Liver (tissue), 9 donors: ENCODE measurements around the gene LHX3. TPM values are rescaled to one million over a fixed set of nuclear protein-coding genes. Genes with fewer than 3 reads are reported as not detected.

Experiments used
- DNase-seq: peaks from one replicate; pipeline ENCODE4 v3.0.0-alpha.2; 2017; ENCODE audit warnings: low spot score
- H3K27ac ChIP-seq, 2 donors: one replicate each; pipeline ENCODE4 v1.7.0; 2013; ENCODE audit warnings: inconsistent platforms in 2 of 2, low read length in 2 of 2, control low read depth in 1 of 2, low read depth in 1 of 2, mild to moderate bottlenecking in 1 of 2
- H3K27me3 ChIP-seq, 4 donors: one replicate each; pipeline versions ENCODE4 v1.6.1 to v1.7.0; 2013; ENCODE audit warnings: low read length in 3 of 4, inconsistent platforms in 1 of 4, mild to moderate bottlenecking in 1 of 4, moderate library complexity in 1 of 4; ENCODE audit not compliant: control insufficient read depth in 4 of 4, insufficient read depth in 4 of 4
- H3K36me3 ChIP-seq, 4 donors: one replicate each; pipeline versions ENCODE4 v1.6.1 to v1.7.0; 2013; ENCODE audit warnings: low read length in 3 of 4, mild to moderate bottlenecking in 3 of 4, low read depth in 1 of 4, moderate library complexity in 1 of 4; ENCODE audit not compliant: control insufficient read depth in 4 of 4, insufficient read depth in 3 of 4
- H3K4me1 ChIP-seq, 4 donors: one replicate each; pipeline versions ENCODE4 v1.6.1 to v1.7.0; 2013; ENCODE audit warnings: low read length in 3 of 4, mild to moderate bottlenecking in 3 of 4, moderate library complexity in 1 of 4; ENCODE audit not compliant: control insufficient read depth in 4 of 4, insufficient read depth in 4 of 4
- H3K4me3 ChIP-seq, 3 donors: one replicate each; pipeline versions ENCODE4 v1.6.1 to v1.7.0; 2013; ENCODE audit warnings: low read length in 3 of 3, control low read depth in 1 of 3, low read depth in 1 of 3, mild to moderate bottlenecking in 1 of 3
- H3K9ac ChIP-seq, 2 donors: one replicate each; pipeline ENCODE4 v1.7.0; 2013; ENCODE audit warnings: low read length in 2 of 2, mild to moderate bottlenecking in 2 of 2, moderate library complexity in 2 of 2, control low read depth in 1 of 2, low read depth in 1 of 2
- H3K9me3 ChIP-seq, 4 donors: one replicate each; pipeline versions ENCODE4 v1.6.1 to v1.7.0; 2013; ENCODE audit warnings: low read length in 3 of 4; ENCODE audit not compliant: control insufficient read depth in 4 of 4
- EGR1 ChIP-seq, 2 donors: IDR thresholded peaks; 2 replicates each; pipeline ENCODE4 v1.6.1; 2016 to 2018; ENCODE audit warnings: antibody characterized with exemption in 2 of 2, low read depth in 2 of 2
- FOXA1 ChIP-seq: IDR thresholded peaks from 2 replicates; pipeline ENCODE4 v1.6.1; 2016; ENCODE audit warnings: antibody characterized with exemption
- FOXA2 ChIP-seq: IDR thresholded peaks from 2 replicates; pipeline ENCODE4 v1.6.1; 2016; ENCODE audit warnings: antibody characterized with exemption
- GABPA ChIP-seq, 2 donors: IDR thresholded peaks in 1 of 2; conservative IDR thresholded peaks in 1 of 2; 2 replicates each; pipeline ENCODE4 v1.6.1; 2016; ENCODE audit warnings: antibody characterized with exemption in 2 of 2, mild to moderate bottlenecking in 1 of 2, moderate library complexity in 1 of 2
- HNF4A ChIP-seq, 2 donors: conservative IDR thresholded peaks; 2 replicates each; pipeline ENCODE4 v1.6.1; 2016; ENCODE audit warnings: antibody characterized with exemption in 2 of 2, mild to moderate bottlenecking in 2 of 2
- HNF4G ChIP-seq: IDR thresholded peaks from 2 replicates; pipeline ENCODE4 v1.6.1; 2016; ENCODE audit warnings: antibody characterized with exemption
- JUND ChIP-seq, 2 donors: IDR thresholded peaks; 2 replicates each; pipeline ENCODE4 v1.6.1; 2016; ENCODE audit warnings: antibody characterized with exemption in 2 of 2
- NR2F2 ChIP-seq: IDR thresholded peaks from 2 replicates; pipeline ENCODE4 v1.6.1; 2016; ENCODE audit warnings: antibody characterized with exemption
- RAD21 ChIP-seq, 2 donors: IDR thresholded peaks; 2 replicates each; pipeline ENCODE4 v1.6.1; 2016; ENCODE audit warnings: antibody characterized with exemption in 2 of 2, mild to moderate bottlenecking in 2 of 2
- RXRA ChIP-seq, 2 donors: IDR thresholded peaks; 2 replicates each; pipeline ENCODE4 v1.6.1; 2017 to 2018; ENCODE audit warnings: antibody characterized with exemption in 2 of 2, mild to moderate bottlenecking in 1 of 2
- SP1 ChIP-seq: IDR thresholded peaks from 2 replicates; pipeline ENCODE4 v1.6.1; 2018; ENCODE audit warnings: antibody characterized with exemption, mild to moderate bottlenecking
- TAF1 ChIP-seq: conservative IDR thresholded peaks from 2 replicates; pipeline ENCODE4 v1.6.1; 2016; ENCODE audit warnings: antibody characterized with exemption, mild to moderate bottlenecking
- YY1 ChIP-seq: IDR thresholded peaks from 2 replicates; pipeline ENCODE4 v1.6.1; 2016; ENCODE audit warnings: antibody characterized with exemption, mild to moderate bottlenecking
- WGBS: extraction: QIAGEN DNeasy Blood & Tissue Kit; methylation state at CpG from one replicate; pipeline ENCODE4 v1.1.7; 2013; 5-methylcytosine and 5-hydroxymethylcytosine counted together
- polyA plus RNA-seq, 2 donors: library from polyadenylated mRNA; stranded (reverse) in 1 of 2; unstranded in 1 of 2; fragments of 200-250 nt in 1 of 2; fragments of >200 nt in 1 of 2; fragmentation: Nextera tagmentation in 1 of 2; extraction: Ambion mirVana in 1 of 2; gene quantifications; one replicate each; pipeline versions ENCODE4 v1.2.1 to v1.2.3, GENCODE V29; 2013 to 2015
- total RNA-seq, 2 donors: library from RNA; depleted of rRNA; stranded (reverse); fragments of >200 nt; gene quantifications; one replicate each; pipeline ENCODE4 v1.2.3, GENCODE V29; 2014
- TF ChIP-seq, protein P1 (sequence below): fragments of 150-350 bp; IDR thresholded peaks from 2 replicates; pipeline ENCODE4 v1.5.1; 2017; ENCODE audit warnings: improper control_type of control experiment, low read depth, low read length; ENCODE audit not compliant: missing input control
- TF ChIP-seq, protein P2 (sequence below): IDR thresholded peaks from 2 replicates; pipeline ENCODE4 v1.6.1; 2016; ENCODE audit warnings: antibody characterized with exemption, mild to moderate bottlenecking
- TF ChIP-seq, protein P3 (sequence below): IDR thresholded peaks from 2 replicates; pipeline ENCODE4 v1.6.1; 2016; ENCODE audit warnings: antibody characterized with exemption
- TF ChIP-seq, protein P4 (sequence below): IDR thresholded peaks from 2 replicates; pipeline ENCODE4 v1.6.1; 2016; ENCODE audit warnings: antibody characterized with exemption
- TF ChIP-seq, protein P5 (sequence below): IDR thresholded peaks from 2 replicates; pipeline ENCODE4 v1.6.1; 2016; ENCODE audit warnings: antibody characterized with exemption
- donor health status: healthy.
- donor health status: healthy.
- donor health status: healthy.
- donor health status: healthy.
- donor health status: healthy.

The LHX3 gene
- total and polyA plus RNA-seq, 4 donors: not detected

DNA sequence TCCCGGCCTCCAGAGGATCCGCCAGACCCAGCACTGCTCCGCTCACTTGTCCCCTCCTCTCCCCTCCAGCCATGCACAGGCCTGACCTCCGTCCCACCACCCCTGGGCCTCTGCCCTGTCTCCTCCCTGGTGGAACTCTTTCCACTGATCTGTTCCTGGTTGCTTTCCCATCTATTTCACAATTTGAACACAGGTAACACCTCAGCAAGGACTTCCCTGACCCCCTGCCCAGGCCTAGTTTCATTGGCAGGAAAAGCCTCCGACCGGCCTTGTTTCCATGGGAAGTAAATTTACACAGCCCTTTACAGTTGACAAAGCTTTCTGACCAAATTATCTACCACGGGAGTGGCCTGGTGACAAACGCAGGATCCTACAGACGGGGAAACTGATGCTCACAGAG, 25.8 kb upstream of the LHX3 start:
- Histone ChIP-seq H3K4me3 (no peak overlapping the region), H3K4me1 (peaks cover 8 to 20% (median 11%) of the 10 kb centered on the region in 4 donors), H3K27ac (peak overlapping the region; percentile 77 to 81), H3K27me3 (no peaks in the 10 kb centered on the region), H3K9ac (peak overlapping the region in 1 of 2 donors; percentile 0), H3K36me3 (peaks cover 0 to 4% (median 0%) of the 10 kb centered on the region in 4 donors), H3K9me3 (no peaks in the 10 kb centered on the region)
- TF ChIP-seq, protein P1, sequence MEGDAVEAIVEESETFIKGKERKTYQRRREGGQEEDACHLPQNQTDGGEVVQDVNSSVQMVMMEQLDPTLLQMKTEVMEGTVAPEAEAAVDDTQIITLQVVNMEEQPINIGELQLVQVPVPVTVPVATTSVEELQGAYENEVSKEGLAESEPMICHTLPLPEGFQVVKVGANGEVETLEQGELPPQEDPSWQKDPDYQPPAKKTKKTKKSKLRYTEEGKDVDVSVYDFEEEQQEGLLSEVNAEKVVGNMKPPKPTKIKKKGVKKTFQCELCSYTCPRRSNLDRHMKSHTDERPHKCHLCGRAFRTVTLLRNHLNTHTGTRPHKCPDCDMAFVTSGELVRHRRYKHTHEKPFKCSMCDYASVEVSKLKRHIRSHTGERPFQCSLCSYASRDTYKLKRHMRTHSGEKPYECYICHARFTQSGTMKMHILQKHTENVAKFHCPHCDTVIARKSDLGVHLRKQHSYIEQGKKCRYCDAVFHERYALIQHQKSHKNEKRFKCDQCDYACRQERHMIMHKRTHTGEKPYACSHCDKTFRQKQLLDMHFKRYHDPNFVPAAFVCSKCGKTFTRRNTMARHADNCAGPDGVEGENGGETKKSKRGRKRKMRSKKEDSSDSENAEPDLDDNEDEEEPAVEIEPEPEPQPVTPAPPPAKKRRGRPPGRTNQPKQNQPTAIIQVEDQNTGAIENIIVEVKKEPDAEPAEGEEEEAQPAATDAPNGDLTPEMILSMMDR: no peak
- TF ChIP-seq, protein P2, sequence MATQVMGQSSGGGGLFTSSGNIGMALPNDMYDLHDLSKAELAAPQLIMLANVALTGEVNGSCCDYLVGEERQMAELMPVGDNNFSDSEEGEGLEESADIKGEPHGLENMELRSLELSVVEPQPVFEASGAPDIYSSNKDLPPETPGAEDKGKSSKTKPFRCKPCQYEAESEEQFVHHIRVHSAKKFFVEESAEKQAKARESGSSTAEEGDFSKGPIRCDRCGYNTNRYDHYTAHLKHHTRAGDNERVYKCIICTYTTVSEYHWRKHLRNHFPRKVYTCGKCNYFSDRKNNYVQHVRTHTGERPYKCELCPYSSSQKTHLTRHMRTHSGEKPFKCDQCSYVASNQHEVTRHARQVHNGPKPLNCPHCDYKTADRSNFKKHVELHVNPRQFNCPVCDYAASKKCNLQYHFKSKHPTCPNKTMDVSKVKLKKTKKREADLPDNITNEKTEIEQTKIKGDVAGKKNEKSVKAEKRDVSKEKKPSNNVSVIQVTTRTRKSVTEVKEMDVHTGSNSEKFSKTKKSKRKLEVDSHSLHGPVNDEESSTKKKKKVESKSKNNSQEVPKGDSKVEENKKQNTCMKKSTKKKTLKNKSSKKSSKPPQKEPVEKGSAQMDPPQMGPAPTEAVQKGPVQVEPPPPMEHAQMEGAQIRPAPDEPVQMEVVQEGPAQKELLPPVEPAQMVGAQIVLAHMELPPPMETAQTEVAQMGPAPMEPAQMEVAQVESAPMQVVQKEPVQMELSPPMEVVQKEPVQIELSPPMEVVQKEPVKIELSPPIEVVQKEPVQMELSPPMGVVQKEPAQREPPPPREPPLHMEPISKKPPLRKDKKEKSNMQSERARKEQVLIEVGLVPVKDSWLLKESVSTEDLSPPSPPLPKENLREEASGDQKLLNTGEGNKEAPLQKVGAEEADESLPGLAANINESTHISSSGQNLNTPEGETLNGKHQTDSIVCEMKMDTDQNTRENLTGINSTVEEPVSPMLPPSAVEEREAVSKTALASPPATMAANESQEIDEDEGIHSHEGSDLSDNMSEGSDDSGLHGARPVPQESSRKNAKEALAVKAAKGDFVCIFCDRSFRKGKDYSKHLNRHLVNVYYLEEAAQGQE: peak; percentile 79
- TF ChIP-seq, protein P3, sequence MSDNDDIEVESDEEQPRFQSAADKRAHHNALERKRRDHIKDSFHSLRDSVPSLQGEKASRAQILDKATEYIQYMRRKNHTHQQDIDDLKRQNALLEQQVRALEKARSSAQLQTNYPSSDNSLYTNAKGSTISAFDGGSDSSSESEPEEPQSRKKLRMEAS: no peak
- peak; percentile 82 for TF ChIP-seq YY1
- peak; percentile 97 to 99 for TF ChIP-seq RXRA (IDR thresholded peaks at IDR 0.05)
- TF ChIP-seq JUND (IDR thresholded peaks at IDR 0.05): peak in 1 of 2 donors; percentile 42
- TF ChIP-seq NR2F2: no peak
- TF ChIP-seq SP1: peak; percentile 92
- peak; percentile 77 for TF ChIP-seq FOXA2
- TF ChIP-seq HNF4A (conservative IDR thresholded peaks at IDR 0.05): peak; percentile 70 to 90
- TF ChIP-seq, protein P4, sequence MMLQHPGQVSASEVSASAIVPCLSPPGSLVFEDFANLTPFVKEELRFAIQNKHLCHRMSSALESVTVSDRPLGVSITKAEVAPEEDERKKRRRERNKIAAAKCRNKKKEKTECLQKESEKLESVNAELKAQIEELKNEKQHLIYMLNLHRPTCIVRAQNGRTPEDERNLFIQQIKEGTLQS: no peak
- TF ChIP-seq, protein P5, sequence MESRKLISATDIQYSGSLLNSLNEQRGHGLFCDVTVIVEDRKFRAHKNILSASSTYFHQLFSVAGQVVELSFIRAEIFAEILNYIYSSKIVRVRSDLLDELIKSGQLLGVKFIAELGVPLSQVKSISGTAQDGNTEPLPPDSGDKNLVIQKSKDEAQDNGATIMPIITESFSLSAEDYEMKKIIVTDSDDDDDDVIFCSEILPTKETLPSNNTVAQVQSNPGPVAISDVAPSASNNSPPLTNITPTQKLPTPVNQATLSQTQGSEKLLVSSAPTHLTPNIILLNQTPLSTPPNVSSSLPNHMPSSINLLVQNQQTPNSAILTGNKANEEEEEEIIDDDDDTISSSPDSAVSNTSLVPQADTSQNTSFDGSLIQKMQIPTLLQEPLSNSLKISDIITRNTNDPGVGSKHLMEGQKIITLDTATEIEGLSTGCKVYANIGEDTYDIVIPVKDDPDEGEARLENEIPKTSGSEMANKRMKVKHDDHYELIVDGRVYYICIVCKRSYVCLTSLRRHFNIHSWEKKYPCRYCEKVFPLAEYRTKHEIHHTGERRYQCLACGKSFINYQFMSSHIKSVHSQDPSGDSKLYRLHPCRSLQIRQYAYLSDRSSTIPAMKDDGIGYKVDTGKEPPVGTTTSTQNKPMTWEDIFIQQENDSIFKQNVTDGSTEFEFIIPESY: no peak
- no peak for TF ChIP-seq RAD21 (IDR thresholded peaks at IDR 0.05)
- no peak for TF ChIP-seq HNF4G
- TF ChIP-seq GABPA (IDR thresholded peaks at IDR 0.05 in 1 of 2, conservative IDR thresholded peaks at IDR 0.05 in 1 of 2): peak in 1 of 2 donors; percentile 70
- peak; percentile 6 for TF ChIP-seq FOXA1
- TF ChIP-seq EGR1 (IDR thresholded peaks at IDR 0.05; ENCODE audit: low read depth in 2 of 2): peak in 1 of 2 donors; percentile 87
- no peak for TF ChIP-seq TAF1
- DNase-seq: no peak
- 37% methylated on average over 9 of the region's 9 CpGs for WGBS
